HG03097 (cell line): ENCODE measurements around the gene UGGT1.

Experiments
- ATAC-seq: cut with Tn5 transposase; IDR thresholded peaks from one replicate; pipeline ENCODE4 v1.9.1; 2021; ENCODE audit not compliant: unreplicated experiment, low FRiP score

Gene UGGT1

GRCh38 chr2:128215897-128216642, 125.1 kb downstream of the UGGT1 start:
- ATAC-seq, result no peak

GRCh38 chr2:128217671-128218070, 126.7 kb downstream of the UGGT1 start:
- no peak for ATAC-seq

GRCh38 chr2:128219891-128220290, 128.9 kb downstream of the UGGT1 start:
- ATAC-seq, result no peak

DNA sequence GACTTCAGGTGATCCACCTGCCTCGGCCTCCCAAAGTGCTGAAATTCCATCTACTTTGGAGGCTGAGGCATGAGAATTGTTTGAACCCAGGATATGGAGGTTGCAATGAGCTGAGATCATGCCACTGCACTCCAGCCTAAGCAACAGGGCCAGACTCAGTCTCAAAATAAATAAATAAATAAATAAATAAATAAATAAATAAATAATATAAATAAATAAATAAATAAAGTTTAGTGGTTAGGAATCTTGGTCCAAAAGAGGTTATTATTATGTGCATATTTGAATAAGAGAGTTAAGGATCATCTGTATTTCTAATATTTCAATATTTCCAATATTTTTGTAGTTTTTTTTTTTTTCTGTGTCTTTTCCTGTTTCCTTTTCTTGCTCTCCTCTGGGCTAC, 136.9 kb downstream of the UGGT1 start:
- ATAC-seq, result no peak

- no peak for ATAC-seq
These were observed 137.9 kb downstream of the UGGT1 start for GRCh38 chr2:128228894-128229293.

GRCh38 chr2:128232965-128233789, 142.2 kb downstream of the UGGT1 start:
- peak; percentile 97 for ATAC-seq

DNA sequence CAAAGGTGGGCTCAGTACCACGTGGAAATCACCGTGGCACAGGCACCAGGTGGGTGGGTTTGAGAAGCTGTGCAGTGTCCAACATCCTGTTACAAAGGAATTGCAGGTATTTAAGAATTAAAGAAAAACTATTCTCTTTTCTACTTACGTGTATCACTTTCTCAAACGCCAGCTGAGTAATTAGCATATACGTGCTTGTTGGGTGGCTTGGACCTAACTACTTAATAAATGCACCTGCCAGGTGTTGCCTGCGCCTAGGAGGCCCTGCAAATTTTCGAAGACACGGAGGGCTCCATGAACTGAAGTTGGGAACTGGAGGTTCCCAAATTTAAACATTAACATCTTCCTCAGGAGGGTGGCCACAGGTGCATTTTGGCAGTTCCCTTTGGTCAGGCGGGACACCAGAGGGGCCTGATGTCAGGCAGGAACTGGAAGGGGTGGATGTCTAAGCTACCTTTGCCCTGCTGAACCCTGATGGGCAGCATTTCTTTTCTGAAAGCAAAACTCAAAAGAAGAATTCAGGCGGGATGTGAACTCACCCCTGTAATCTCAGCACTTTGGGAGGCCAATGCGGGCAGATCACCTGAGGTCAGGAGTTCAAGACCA, 142.9 kb downstream of the UGGT1 start:
- ATAC-seq, result no peak

GRCh38 chr2:128234613-128235012, 143.6 kb downstream of the UGGT1 start:
- no peak for ATAC-seq

DNA sequence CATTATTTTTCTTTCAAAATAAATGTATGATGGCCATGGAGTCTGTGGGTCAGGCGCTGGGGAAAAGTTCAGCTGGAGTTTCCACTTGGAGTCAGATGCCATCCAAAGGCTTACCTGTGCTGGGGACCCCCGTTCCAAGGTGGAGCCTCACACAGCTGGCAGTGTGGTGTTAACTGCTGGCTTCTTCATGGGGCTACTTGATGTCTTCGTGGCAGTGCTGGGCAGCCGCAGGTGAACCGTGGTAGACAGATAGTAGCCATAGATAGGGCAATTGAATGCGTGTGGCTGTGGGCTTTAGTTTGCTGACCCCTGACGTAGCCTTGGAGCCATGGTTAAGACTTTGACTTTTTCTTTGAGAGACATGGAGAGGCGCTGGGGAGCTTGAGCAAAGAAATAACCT, 144.6 kb downstream of the UGGT1 start:
- no peak for ATAC-seq

GRCh38 chr2:128236491-128237035, 145.6 kb downstream of the UGGT1 start:
- ATAC-seq, result no peak

- no peak for ATAC-seq
These were observed 146.1 kb downstream of the UGGT1 start for GRCh38 chr2:128237081-128237534.

DNA sequence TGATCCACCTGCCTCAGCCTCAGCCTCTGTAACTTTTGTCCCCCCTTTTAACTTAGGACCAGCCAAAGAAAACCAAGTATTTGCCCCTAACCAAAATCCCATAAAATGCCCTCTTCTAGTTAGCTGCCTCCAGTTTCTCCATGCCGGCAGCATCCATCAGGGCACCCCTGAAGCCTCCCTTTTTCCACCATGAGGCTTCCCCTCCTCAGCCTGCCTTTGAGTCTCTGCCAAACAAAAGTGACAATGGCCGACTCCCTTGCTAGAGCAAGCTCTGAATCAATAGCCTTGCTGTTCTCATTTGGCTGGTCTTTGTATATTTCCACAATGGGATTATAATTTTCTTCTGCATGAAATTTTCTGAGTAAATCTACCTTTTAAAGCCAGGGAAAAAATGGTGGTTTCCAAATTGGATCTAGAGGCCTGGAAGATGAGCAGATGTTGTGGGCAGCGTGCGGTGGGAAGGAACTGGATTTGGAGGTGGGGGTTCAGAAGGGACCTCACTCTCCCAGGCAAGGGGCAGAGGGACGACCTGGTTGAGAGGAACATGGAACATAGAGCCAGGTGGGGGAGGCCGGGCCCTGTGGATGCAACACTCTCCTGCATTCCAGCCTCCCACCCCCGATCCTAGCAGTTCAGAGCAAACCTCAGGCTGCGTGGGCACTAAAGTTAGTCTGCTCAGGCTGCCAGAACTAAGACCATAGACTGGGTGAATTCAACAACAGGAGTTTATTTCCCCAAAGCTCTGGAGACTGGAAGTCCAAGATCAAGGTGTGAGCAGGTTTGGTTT, 147.1 kb downstream of the UGGT1 start:
- ATAC-seq, result no peak

DNA sequence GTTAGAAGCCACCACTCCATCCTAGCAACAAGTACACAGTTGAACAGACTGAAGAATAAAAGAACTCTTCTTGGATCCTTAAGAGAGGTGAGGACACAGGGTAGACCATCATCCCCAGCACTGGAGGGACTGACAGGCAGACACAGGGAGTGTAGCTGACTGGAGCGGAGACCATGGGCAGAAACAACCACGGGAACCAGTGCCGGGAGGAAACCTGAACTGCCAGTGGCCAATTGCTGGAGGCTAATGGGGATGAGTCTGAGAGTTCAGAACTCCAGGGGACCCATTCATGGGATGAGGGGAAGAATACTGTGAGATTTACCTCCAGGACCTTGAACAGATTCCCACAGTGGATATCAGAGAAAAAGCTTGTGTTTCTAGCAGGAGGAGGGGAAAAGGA, 150.9 kb downstream of the UGGT1 start:
- ATAC-seq, result no peak
